CD4-positive, alpha-beta T cell (primary cell): ENCODE data around the gene CHPT1. TPM values are rescaled to one million over a fixed set of nuclear protein-coding genes. Genes with fewer than 3 reads are reported as not detected.

ENCODE experiments used
- ATAC-seq: fragments of 200-7000 bp; cut with Tn5 transposase; one replicate; pipeline ENCODE4 v1.10.0; 2022; ENCODE audit warnings: mild to moderate bottlenecking; ENCODE audit not compliant: poor library complexity
- CTCF ChIA-PET: fragments of 350-600 bp; sonication (Branson Sonifier 250); formaldehyde crosslinking; loops from one replicate; lab custom pipeline; 2021; ENCODE audit warnings: antibody characterized with exemption, inconsistent platforms; lab: Charles Lee
- POLR2A ChIA-PET: fragments of 350-600 bp; sonication (Branson Sonifier 250); formaldehyde crosslinking; loops from one replicate; lab custom pipeline; 2021; ENCODE audit warnings: antibody characterized with exemption, inconsistent platforms; lab: Charles Lee
- DNase-seq, 14 experiments: peaks; one replicate each; pipeline ENCODE4 v3.0.0-alpha.2; 2013 to 2020; ENCODE audit warnings: mixed read lengths in 2 of 14
- H3K27ac ChIP-seq, 2 donors: one replicate each; pipeline versions ENCODE4 v1.5.1 to v1.7.0; 2013; ENCODE audit warnings: low read length in 2 of 2, low read depth in 1 of 2, mild to moderate bottlenecking in 1 of 2
- H3K27me3 ChIP-seq, 2 experiments: 1 replicate in 1 of 2; 2 replicates in 1 of 2; pipeline versions ENCODE4 v1.6.1 to v1.7.0; 2013; ENCODE audit warnings: low read length in 2 of 2, control low read depth in 1 of 2, mild to moderate bottlenecking in 1 of 2, moderate library complexity in 1 of 2; ENCODE audit not compliant: insufficient read depth in 2 of 2, control insufficient read depth in 1 of 2
- H3K36me3 ChIP-seq: one replicate; pipeline ENCODE4 v1.6.1; 2013; ENCODE audit warnings: low read length, control low read depth; ENCODE audit not compliant: insufficient read depth
- H3K4me1 ChIP-seq: one replicate; pipeline ENCODE4 v1.6.1; 2013; ENCODE audit warnings: low read length, control low read depth; ENCODE audit not compliant: insufficient read depth
- H3K4me3 ChIP-seq: one replicate; pipeline ENCODE4 v1.5.1; 2013; ENCODE audit warnings: mild to moderate bottlenecking, low read length, moderate library complexity
- H3K9me3 ChIP-seq, 2 experiments: 1 replicate in 1 of 2; 2 replicates in 1 of 2; pipeline versions ENCODE4 v1.6.1 to v1.7.0; 2013; ENCODE audit warnings: low read length in 2 of 2, mild to moderate bottlenecking in 2 of 2, control low read depth in 1 of 2, moderate library complexity in 1 of 2; ENCODE audit not compliant: control insufficient read depth in 1 of 2, insufficient read depth in 1 of 2
- H3K27ac Mint-ChIP-seq: one replicate; pipeline ENCODE4 v1.8.0; 2020; ENCODE audit warnings: mixed read lengths
- H3K27me3 Mint-ChIP-seq: one replicate; pipeline ENCODE4 v1.8.0; 2021; ENCODE audit warnings: mixed read lengths
- H3K36me3 Mint-ChIP-seq: one replicate; pipeline ENCODE4 v1.8.0; 2021; ENCODE audit warnings: low read depth, mixed read lengths
- H3K4me1 Mint-ChIP-seq: one replicate; pipeline ENCODE4 v1.8.0; 2021; ENCODE audit warnings: low read depth, mixed read lengths
- H3K4me3 Mint-ChIP-seq: one replicate; pipeline ENCODE4 v1.8.0; 2020; ENCODE audit warnings: mild to moderate bottlenecking, mixed read lengths
- H3K9me3 Mint-ChIP-seq: one replicate; pipeline ENCODE4 v1.8.0; 2020; ENCODE audit warnings: mixed read lengths
- CTCF ChIP-seq: fragments of 200-600 bp; IDR thresholded peaks from one replicate; pipeline ENCODE4 v1.8.0; 2022; ENCODE audit warnings: antibody characterized with exemption, mild to moderate bottlenecking
- intact Hi-C, 2 experiments: fragments of 100-400 bp; cut with DNase I in 1 of 2; cut with micrococcal nuclease in 1 of 2; formaldehyde crosslinking; loops; one replicate each; pipeline versions ENCODE4 v1.15.1 to v1.9.0; 2023 to 2025; cut with DNase I, micrococcal nuclease
- total RNA-seq, 174 experiments: library from RNA in 2 of 174; stranded (reverse) in 2 of 174; gene quantifications; one replicate each; pipeline ENCODE4 v1.2.3 and lab custom pipeline; 2021 to 2026

CHPT1 gene
- total RNA-seq, 2 experiments from 2014 or later = 10.8 to 11.9 TPM

GRCh38 chr12:101738920-101739665, 41.7 kb downstream of the CHPT1 start, which contains the start of gene SYCP3:
TSS of gene SYCP3 (minus strand) at chr12:101739462. CDS start at chr12:101737935, 1,527 bp downstream.
- H3K27me3 ChIP-seq = no peaks in the 10 kb centered on the region
- Mint-ChIP-seq H3K4me1 (peaks cover 3% of the 10 kb centered on the region), H3K4me3 (no peak within 1 kb of the TSS), H3K27me3 (no peaks in the 10 kb centered on the region), H3K36me3 (peaks cover 22% of the 10 kb centered on the region), H3K9me3 (no peaks in the 10 kb centered on the region), H3K27ac (no peak within 1 kb of the TSS)
- intact Hi-C loops = no loop called here
- POLR2A ChIA-PET = no interaction called here
- H3K4me3 ChIP-seq = no peak within 1 kb of the TSS
- H3K9me3 ChIP-seq = peaks cover 0 to 11% of the 10 kb centered on the region in 2 experiments
- CTCF ChIA-PET = no interaction called here
- peak in 1 of 14 experiments; percentile 8 for DNase-seq
- no peak within 1 kb of the TSS for H3K27ac ChIP-seq
- H3K36me3 ChIP-seq = peaks cover 9% of the 10 kb centered on the region
- peaks cover 6% of the 10 kb centered on the region for H3K4me1 ChIP-seq
- TF ChIP-seq CTCF = no peak
- ATAC-seq = no peak

- Mint-ChIP-seq H3K9me3 (no peaks in the 10 kb centered on the region), H3K4me1 (peaks cover 3% of the 10 kb centered on the region), H3K27ac (no peak overlapping the region), H3K36me3 (peaks cover 37% of the 10 kb centered on the region), H3K4me3 (no peak overlapping the region), H3K27me3 (no peaks in the 10 kb centered on the region)
- Histone ChIP-seq H3K9me3 (peaks cover 0 to 11% of the 10 kb centered on the region in 2 experiments), H3K27ac (no peak overlapping the region), H3K27me3 (no peaks in the 10 kb centered on the region), H3K36me3 (peaks cover 17% of the 10 kb centered on the region), H3K4me1 (peaks cover 9% of the 10 kb centered on the region), H3K4me3 (no peak overlapping the region)
- ATAC-seq (no peak), DNase-seq (no peak)
- POLR2A ChIA-PET = no interaction called here
- TF ChIP-seq CTCF = no peak
- intact Hi-C loops = no loop called here
- CTCF ChIA-PET = no interaction called here
These were observed 43.1 kb downstream of the CHPT1 start for GRCh38 chr12:101740566-101740965.

- CTCF ChIA-PET = no interaction called here
- peaks cover 0 to 11% of the 10 kb centered on the region in 2 experiments for H3K9me3 ChIP-seq
- no peak overlapping the region for H3K4me3 ChIP-seq
- no peaks in the 10 kb centered on the region for H3K27me3 ChIP-seq
- Mint-ChIP-seq H3K9me3 (no peaks in the 10 kb centered on the region), H3K36me3 (peaks cover 39% of the 10 kb centered on the region), H3K27ac (no peak overlapping the region), H3K4me3 (no peak overlapping the region), H3K27me3 (no peaks in the 10 kb centered on the region), H3K4me1 (peaks cover 3% of the 10 kb centered on the region)
- peaks cover 19% of the 10 kb centered on the region for H3K36me3 ChIP-seq
- no peak overlapping the region for H3K27ac ChIP-seq
- POLR2A ChIA-PET = no interaction called here
- no peak for DNase-seq
- intact Hi-C loops = no loop called here
- TF ChIP-seq CTCF = no peak
- no peak for ATAC-seq
- H3K4me1 ChIP-seq = peaks cover 9% of the 10 kb centered on the region
These were observed 43.5 kb downstream of the CHPT1 start for GRCh38 chr12:101740980-101741379.
